GM23338 (cell line): ENCODE results near the gene MUC5AC. TPM values are rescaled to one million over a fixed set of nuclear protein-coding genes. Genes with fewer than 3 reads are reported as not detected.

Experiments used
- ATAC-seq: fragments of 200-7000 bp; cut with Tn5 transposase; 3 replicates; pipeline ENCODE4 v1.9.1; 2020
- DNase-seq: peaks from one replicate; pipeline ENCODE4 v3.0.0-alpha.2; 2015; ENCODE audit warnings: low spot score
- H2AFZ ChIP-seq: fragments of 200-600 bp; sonication (generic); 2 replicates; pipeline ENCODE4 v1.8.0; 2016; ENCODE audit warnings: antibody characterized with exemption, mild to moderate bottlenecking, moderate library complexity
- H3F3A ChIP-seq: fragments of 200-600 bp; sonication (generic); replicated peaks from 2 replicates; pipeline ENCODE4 v1.8.0; 2017; ENCODE audit warnings: antibody characterized with exemption, mixed run types, low read depth
- H3K27ac ChIP-seq: fragments of 200-600 bp; sonication (generic); 2 replicates; pipeline ENCODE4 v1.6.1; 2016; ENCODE audit warnings: low read depth
- H3K27me3 ChIP-seq: fragments of 200-600 bp; sonication (generic); 2 replicates; pipeline ENCODE4 v1.8.0; 2016; ENCODE audit warnings: mild to moderate bottlenecking, mixed run types, moderate library complexity; ENCODE audit not compliant: insufficient read depth
- H3K36me3 ChIP-seq: fragments of 200-600 bp; sonication (generic); 2 replicates; pipeline ENCODE4 v1.8.0; 2016; ENCODE audit warnings: mild to moderate bottlenecking; ENCODE audit not compliant: insufficient read depth
- H3K4me1 ChIP-seq: fragments of 200-600 bp; sonication (generic); 2 replicates; pipeline ENCODE4 v1.8.0; 2016; ENCODE audit warnings: mild to moderate bottlenecking, moderate library complexity; ENCODE audit not compliant: insufficient read depth
- H3K4me2 ChIP-seq: fragments of 200-600 bp; sonication (generic); 2 replicates; pipeline ENCODE4 v1.7.1; 2017; ENCODE audit warnings: mixed run types
- H3K4me3 ChIP-seq: fragments of 200-600 bp; sonication (generic); 2 replicates; pipeline ENCODE4 v1.6.1; 2016; ENCODE audit warnings: mixed run types
- H3K79me2 ChIP-seq: fragments of 200-600 bp; sonication (generic); replicated peaks from 2 replicates; pipeline ENCODE4 v1.8.0; 2017; ENCODE audit warnings: mild to moderate bottlenecking; ENCODE audit not compliant: insufficient read depth
- H3K9me2 ChIP-seq: fragments of 200-600 bp; sonication (generic); 2 replicates; pipeline ENCODE4 v1.8.0; 2017; ENCODE audit not compliant: insufficient read depth
- H4K20me1 ChIP-seq: fragments of 200-600 bp; sonication (generic); replicated peaks from 2 replicates; pipeline ENCODE4 v1.8.0; 2017; ENCODE audit warnings: mild to moderate bottlenecking; ENCODE audit not compliant: insufficient read depth
- H3K27ac Mint-ChIP-seq: 2 replicates; pipeline ENCODE4 v1.8.0; 2020; ENCODE audit warnings: inconsistent platforms, mild to moderate bottlenecking, moderate library complexity, mixed read lengths
- H3K27me3 Mint-ChIP-seq: 3 replicates; pipeline ENCODE4 v1.8.0; 2022; ENCODE audit warnings: low read depth, mild to moderate bottlenecking, moderate library complexity, mixed read lengths, inconsistent platforms; ENCODE audit not compliant: insufficient read depth, poor library complexity
- H3K36me3 Mint-ChIP-seq: 3 replicates; pipeline ENCODE4 v1.8.0; 2021; ENCODE audit warnings: low read depth, mild to moderate bottlenecking, inconsistent platforms, moderate library complexity, mixed read lengths
- H3K4me1 Mint-ChIP-seq: 3 replicates; pipeline ENCODE4 v1.8.0; 2020; ENCODE audit warnings: mild to moderate bottlenecking, inconsistent platforms, mixed read lengths
- H3K4me3 Mint-ChIP-seq: 3 replicates; pipeline ENCODE4 v1.8.0; 2021; ENCODE audit warnings: moderate library complexity, mild to moderate bottlenecking, inconsistent platforms, mixed read lengths
- H3K9me3 Mint-ChIP-seq: 3 replicates; pipeline ENCODE4 v1.8.0; 2020; ENCODE audit warnings: moderate library complexity, mild to moderate bottlenecking, inconsistent platforms, mixed read lengths
- CREB1 ChIP-seq: fragments of 250-450 bp; sonication (Bioruptor Pico); IDR thresholded peaks from 2 replicates; pipeline ENCODE4 v1.5.0; 2020; ENCODE audit warnings: low read depth, mild to moderate bottlenecking, moderate library complexity
- EZH2 ChIP-seq: fragments of 200-600 bp; sonication (generic); IDR thresholded peaks from one replicate; pipeline ENCODE4 v1.8.0; 2017; ENCODE audit warnings: antibody characterized with exemption, mild to moderate bottlenecking, low read depth; ENCODE audit not compliant: unreplicated experiment
- EZH2phosphoT487 ChIP-seq: fragments of 200-600 bp; sonication (generic); IDR thresholded peaks from one replicate; pipeline ENCODE4 v1.8.1; 2018; ENCODE audit warnings: antibody characterized with exemption; ENCODE audit not compliant: unreplicated experiment
- JUNB ChIP-seq: IDR thresholded peaks from one replicate; pipeline ENCODE4 v1.6.1; 2016; ENCODE audit warnings: antibody characterized with exemption; ENCODE audit not compliant: unreplicated experiment
- NANOG ChIP-seq: IDR thresholded peaks from 2 replicates; pipeline ENCODE4 v1.6.1; 2016; ENCODE audit warnings: antibody characterized with exemption, borderline replicate concordance
- POLR2AphosphoS5 ChIP-seq: IDR thresholded peaks from 2 replicates; pipeline ENCODE4 v1.6.1; 2016; ENCODE audit warnings: antibody characterized with exemption, low read depth
- STAT1 ChIP-seq: IDR thresholded peaks from one replicate; pipeline ENCODE4 v1.6.1; 2016; ENCODE audit warnings: antibody characterized with exemption; ENCODE audit not compliant: unreplicated experiment
- ZNF114 ChIP-seq: fragments of 250-450 bp; sonication (Bioruptor Pico); IDR thresholded peaks from 2 replicates; pipeline ENCODE4 v1.5.0; 2020; ENCODE audit warnings: mild to moderate bottlenecking, moderate library complexity
- ZNF331 ChIP-seq: fragments of 250-450 bp; sonication (Bioruptor Pico); IDR thresholded peaks from 2 replicates; pipeline ENCODE4 v1.5.0; 2020; ENCODE audit warnings: low read depth, mild to moderate bottlenecking, moderate library complexity
- polyA plus RNA-seq: library from polyadenylated mRNA; unstranded; fragments of >200 nt; fragmentation: Nextera tagmentation; extraction: Ambion mirVana; gene quantifications from 2 replicates; pipeline ENCODE4 v1.2.1, GENCODE V29; 2016
- total RNA-seq: library from RNA; depleted of rRNA; stranded (reverse); fragments of >200 nt; shearing (Covaris generic); gene quantifications from 2 replicates; pipeline ENCODE4 v1.2.3, GENCODE V29; 2014
- TF ChIP-seq, protein P1 (sequence below): IDR thresholded peaks from one replicate; pipeline ENCODE4 v1.6.1; 2018; ENCODE audit warnings: antibody characterized with exemption; ENCODE audit not compliant: unreplicated experiment
- TF ChIP-seq, protein P2 (sequence below): fragments of 250-450 bp; sonication (Bioruptor Pico); IDR thresholded peaks from 2 replicates; pipeline ENCODE4 v1.5.0; 2020; ENCODE audit warnings: mild to moderate bottlenecking, moderate library complexity
- TF ChIP-seq, protein P3 (sequence below), 2 experiments: fragments of 200-600 bp in 1 of 2; sonication (generic) in 1 of 2; conservative IDR thresholded peaks; 2 replicates each; pipeline versions ENCODE4 v1.5.1 to v1.6.1; 2016 to 2017; ENCODE audit warnings: antibody characterized with exemption in 2 of 2, low read depth in 2 of 2, mild to moderate bottlenecking in 2 of 2, moderate library complexity in 1 of 2
- TF ChIP-seq, protein P4 (sequence below): IDR thresholded peaks from 2 replicates; pipeline ENCODE4 v1.6.1; 2016; ENCODE audit warnings: antibody characterized with exemption

MUC5AC gene
- total and polyA plus RNA-seq, 2 experiments from 2014 or later = not detected

DNA sequence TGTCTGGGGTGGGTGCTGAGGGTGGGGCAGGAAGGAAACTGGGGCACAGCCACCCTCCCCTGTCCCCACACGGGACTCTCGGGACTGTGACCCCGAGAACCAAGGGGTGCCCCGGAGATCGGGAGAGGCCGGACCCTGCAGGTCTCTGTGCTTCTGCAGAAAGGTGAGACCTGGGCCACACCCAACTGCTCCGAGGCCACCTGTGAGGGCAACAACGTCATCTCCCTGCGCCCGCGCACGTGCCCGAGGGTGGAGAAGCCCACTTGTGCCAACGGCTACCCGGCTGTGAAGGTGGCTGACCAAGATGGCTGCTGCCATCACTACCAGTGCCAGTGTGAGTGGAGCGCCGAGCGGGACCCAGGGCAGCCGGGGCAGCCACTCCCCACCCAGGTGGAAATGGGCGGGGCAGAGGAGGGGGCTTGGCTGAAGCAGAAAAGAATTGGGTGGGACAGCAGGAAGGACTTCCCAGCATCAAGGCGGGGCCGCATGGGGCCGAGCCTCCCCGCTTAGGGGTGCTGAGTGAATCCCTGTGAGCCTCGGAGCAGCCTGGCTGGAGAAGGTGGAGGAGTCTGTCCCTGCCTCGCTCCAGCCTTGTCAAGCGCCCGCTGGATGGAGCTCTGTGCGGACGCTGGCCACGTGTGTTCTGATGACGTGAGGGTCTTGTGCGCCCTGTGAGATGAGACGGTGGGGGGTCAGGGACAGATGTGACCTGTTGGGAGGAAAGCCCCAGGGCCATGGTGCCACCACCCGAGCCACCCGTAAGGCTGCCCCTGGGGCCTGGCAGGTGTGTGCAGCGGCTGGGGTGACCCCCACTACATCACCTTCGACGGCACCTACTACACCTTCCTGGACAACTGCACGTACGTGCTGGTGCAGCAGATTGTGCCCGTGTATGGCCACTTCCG is 35.8 kb downstream of the MUC5AC start:
- no peaks in the 10 kb centered on the region for H3K36me3 Mint-ChIP-seq
- peaks cover 6% of the 10 kb centered on the region for H3K27me3 Mint-ChIP-seq
- Histone ChIP-seq H3K9me2 (no peaks in the 10 kb centered on the region), H4K20me1 (no peaks in the 10 kb centered on the region), H3K27ac (no peak overlapping the region), H3K79me2 (no peaks in the 10 kb centered on the region), H3K4me1 (no peaks in the 10 kb centered on the region), H3K27me3 (no peaks in the 10 kb centered on the region), H2AFZ (no peak overlapping the region), H3K36me3 (no peaks in the 10 kb centered on the region), H3F3A (no peaks in the 10 kb centered on the region), H3K4me3 (no peak overlapping the region), H3K4me2 (no peak overlapping the region)
- DNase-seq (no peak), ATAC-seq (no peak)
- H3K4me3 Mint-ChIP-seq = no peak overlapping the region
- TF ChIP-seq ZNF331 (CRISPR knock-in tag) = no peak
- TF ChIP-seq JUNB = no peak
- no peak for TF ChIP-seq NANOG
- no peak for TF ChIP-seq ZNF114
- no peak for TF ChIP-seq POLR2AphosphoS5
- TF ChIP-seq, protein P1, sequence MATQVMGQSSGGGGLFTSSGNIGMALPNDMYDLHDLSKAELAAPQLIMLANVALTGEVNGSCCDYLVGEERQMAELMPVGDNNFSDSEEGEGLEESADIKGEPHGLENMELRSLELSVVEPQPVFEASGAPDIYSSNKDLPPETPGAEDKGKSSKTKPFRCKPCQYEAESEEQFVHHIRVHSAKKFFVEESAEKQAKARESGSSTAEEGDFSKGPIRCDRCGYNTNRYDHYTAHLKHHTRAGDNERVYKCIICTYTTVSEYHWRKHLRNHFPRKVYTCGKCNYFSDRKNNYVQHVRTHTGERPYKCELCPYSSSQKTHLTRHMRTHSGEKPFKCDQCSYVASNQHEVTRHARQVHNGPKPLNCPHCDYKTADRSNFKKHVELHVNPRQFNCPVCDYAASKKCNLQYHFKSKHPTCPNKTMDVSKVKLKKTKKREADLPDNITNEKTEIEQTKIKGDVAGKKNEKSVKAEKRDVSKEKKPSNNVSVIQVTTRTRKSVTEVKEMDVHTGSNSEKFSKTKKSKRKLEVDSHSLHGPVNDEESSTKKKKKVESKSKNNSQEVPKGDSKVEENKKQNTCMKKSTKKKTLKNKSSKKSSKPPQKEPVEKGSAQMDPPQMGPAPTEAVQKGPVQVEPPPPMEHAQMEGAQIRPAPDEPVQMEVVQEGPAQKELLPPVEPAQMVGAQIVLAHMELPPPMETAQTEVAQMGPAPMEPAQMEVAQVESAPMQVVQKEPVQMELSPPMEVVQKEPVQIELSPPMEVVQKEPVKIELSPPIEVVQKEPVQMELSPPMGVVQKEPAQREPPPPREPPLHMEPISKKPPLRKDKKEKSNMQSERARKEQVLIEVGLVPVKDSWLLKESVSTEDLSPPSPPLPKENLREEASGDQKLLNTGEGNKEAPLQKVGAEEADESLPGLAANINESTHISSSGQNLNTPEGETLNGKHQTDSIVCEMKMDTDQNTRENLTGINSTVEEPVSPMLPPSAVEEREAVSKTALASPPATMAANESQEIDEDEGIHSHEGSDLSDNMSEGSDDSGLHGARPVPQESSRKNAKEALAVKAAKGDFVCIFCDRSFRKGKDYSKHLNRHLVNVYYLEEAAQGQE = no peak
- TF ChIP-seq EZH2phosphoT487 = no peak
- TF ChIP-seq, protein P2, sequence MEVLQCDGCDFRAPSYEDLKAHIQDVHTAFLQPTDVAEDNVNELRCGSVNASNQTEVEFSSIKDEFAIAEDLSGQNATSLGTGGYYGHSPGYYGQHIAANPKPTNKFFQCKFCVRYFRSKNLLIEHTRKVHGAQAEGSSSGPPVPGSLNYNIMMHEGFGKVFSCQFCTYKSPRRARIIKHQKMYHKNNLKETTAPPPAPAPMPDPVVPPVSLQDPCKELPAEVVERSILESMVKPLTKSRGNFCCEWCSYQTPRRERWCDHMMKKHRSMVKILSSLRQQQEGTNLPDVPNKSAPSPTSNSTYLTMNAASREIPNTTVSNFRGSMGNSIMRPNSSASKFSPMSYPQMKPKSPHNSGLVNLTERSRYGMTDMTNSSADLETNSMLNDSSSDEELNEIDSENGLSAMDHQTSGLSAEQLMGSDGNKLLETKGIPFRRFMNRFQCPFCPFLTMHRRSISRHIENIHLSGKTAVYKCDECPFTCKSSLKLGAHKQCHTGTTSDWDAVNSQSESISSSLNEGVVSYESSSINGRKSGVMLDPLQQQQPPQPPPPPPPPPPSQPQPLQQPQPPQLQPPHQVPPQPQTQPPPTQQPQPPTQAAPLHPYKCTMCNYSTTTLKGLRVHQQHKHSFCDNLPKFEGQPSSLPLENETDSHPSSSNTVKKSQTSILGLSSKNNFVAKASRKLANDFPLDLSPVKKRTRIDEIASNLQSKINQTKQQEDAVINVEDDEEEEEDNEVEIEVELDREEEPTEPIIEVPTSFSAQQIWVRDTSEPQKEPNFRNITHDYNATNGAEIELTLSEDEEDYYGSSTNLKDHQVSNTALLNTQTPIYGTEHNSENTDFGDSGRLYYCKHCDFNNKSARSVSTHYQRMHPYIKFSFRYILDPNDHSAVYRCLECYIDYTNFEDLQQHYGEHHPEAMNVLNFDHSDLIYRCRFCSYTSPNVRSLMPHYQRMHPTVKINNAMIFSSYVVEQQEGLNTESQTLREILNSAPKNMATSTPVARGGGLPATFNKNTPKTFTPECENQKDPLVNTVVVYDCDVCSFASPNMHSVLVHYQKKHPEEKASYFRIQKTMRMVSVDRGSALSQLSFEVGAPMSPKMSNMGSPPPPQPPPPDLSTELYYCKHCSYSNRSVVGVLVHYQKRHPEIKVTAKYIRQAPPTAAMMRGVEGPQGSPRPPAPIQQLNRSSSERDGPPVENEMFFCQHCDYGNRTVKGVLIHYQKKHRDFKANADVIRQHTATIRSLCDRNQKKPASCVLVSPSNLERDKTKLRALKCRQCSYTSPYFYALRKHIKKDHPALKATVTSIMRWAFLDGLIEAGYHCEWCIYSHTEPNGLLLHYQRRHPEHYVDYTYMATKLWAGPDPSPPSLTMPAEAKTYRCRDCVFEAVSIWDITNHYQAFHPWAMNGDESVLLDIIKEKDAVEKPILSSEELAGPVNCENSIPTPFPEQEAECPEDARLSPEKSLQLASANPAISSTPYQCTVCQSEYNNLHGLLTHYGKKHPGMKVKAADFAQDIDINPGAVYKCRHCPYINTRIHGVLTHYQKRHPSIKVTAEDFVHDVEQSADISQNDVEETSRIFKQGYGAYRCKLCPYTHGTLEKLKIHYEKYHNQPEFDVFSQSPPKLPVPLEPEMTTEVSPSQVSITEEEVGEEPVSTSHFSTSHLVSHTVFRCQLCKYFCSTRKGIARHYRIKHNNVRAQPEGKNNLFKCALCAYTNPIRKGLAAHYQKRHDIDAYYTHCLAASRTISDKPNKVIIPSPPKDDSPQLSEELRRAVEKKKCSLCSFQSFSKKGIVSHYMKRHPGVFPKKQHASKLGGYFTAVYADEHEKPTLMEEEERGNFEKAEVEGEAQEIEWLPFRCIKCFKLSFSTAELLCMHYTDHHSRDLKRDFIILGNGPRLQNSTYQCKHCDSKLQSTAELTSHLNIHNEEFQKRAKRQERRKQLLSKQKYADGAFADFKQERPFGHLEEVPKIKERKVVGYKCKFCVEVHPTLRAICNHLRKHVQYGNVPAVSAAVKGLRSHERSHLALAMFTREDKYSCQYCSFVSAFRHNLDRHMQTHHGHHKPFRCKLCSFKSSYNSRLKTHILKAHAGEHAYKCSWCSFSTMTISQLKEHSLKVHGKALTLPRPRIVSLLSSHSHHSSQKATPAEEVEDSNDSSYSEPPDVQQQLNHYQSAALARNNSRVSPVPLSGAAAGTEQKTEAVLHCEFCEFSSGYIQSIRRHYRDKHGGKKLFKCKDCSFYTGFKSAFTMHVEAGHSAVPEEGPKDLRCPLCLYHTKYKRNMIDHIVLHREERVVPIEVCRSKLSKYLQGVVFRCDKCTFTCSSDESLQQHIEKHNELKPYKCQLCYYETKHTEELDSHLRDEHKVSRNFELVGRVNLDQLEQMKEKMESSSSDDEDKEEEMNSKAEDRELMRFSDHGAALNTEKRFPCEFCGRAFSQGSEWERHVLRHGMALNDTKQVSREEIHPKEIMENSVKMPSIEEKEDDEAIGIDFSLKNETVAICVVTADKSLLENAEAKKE (CRISPR knock-in tag) = no peak
- no peak for TF ChIP-seq STAT1
- TF ChIP-seq, protein P3, sequence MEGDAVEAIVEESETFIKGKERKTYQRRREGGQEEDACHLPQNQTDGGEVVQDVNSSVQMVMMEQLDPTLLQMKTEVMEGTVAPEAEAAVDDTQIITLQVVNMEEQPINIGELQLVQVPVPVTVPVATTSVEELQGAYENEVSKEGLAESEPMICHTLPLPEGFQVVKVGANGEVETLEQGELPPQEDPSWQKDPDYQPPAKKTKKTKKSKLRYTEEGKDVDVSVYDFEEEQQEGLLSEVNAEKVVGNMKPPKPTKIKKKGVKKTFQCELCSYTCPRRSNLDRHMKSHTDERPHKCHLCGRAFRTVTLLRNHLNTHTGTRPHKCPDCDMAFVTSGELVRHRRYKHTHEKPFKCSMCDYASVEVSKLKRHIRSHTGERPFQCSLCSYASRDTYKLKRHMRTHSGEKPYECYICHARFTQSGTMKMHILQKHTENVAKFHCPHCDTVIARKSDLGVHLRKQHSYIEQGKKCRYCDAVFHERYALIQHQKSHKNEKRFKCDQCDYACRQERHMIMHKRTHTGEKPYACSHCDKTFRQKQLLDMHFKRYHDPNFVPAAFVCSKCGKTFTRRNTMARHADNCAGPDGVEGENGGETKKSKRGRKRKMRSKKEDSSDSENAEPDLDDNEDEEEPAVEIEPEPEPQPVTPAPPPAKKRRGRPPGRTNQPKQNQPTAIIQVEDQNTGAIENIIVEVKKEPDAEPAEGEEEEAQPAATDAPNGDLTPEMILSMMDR (conservative IDR thresholded peaks at IDR 0.05; ENCODE audit: low read depth in 2 of 2) = no peak
- TF ChIP-seq CREB1 (CRISPR knock-in tag) = no peak
- TF ChIP-seq, protein P4, sequence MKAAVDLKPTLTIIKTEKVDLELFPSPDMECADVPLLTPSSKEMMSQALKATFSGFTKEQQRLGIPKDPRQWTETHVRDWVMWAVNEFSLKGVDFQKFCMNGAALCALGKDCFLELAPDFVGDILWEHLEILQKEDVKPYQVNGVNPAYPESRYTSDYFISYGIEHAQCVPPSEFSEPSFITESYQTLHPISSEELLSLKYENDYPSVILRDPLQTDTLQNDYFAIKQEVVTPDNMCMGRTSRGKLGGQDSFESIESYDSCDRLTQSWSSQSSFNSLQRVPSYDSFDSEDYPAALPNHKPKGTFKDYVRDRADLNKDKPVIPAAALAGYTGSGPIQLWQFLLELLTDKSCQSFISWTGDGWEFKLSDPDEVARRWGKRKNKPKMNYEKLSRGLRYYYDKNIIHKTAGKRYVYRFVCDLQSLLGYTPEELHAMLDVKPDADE = no peak
- TF ChIP-seq EZH2 = no peak
- H3K27ac Mint-ChIP-seq = no peak overlapping the region
- no peaks in the 10 kb centered on the region; the same call in 1 of the 3 replicates for H3K9me3 Mint-ChIP-seq
- no peaks in the 10 kb centered on the region for H3K4me1 Mint-ChIP-seq
